GM23338 (cell line): ENCODE data around the gene LPO.

Experiments
- CREB1 ChIP-seq: fragments of 250-450 bp; sonication (Bioruptor Pico); IDR thresholded peaks from 2 replicates; pipeline ENCODE4 v1.5.0; 2020; ENCODE audit warnings: low read depth, mild to moderate bottlenecking, moderate library complexity
- EZH2 ChIP-seq: fragments of 200-600 bp; sonication (generic); IDR thresholded peaks from one replicate; pipeline ENCODE4 v1.8.0; 2017; ENCODE audit warnings: antibody characterized with exemption, mild to moderate bottlenecking, low read depth; ENCODE audit not compliant: unreplicated experiment
- POLR2AphosphoS5 ChIP-seq: IDR thresholded peaks from 2 replicates; pipeline ENCODE4 v1.6.1; 2016; ENCODE audit warnings: antibody characterized with exemption, low read depth
- TF ChIP-seq, protein P1 (sequence below), 2 experiments: fragments of 200-600 bp in 1 of 2; sonication (generic) in 1 of 2; conservative IDR thresholded peaks; 2 replicates each; pipeline versions ENCODE4 v1.5.1 to v1.6.1; 2016 to 2017; ENCODE audit warnings: antibody characterized with exemption in 2 of 2, low read depth in 2 of 2, mild to moderate bottlenecking in 2 of 2, moderate library complexity in 1 of 2
- TF ChIP-seq, protein P2 (sequence below): IDR thresholded peaks from one replicate; pipeline ENCODE4 v1.6.1; 2018; ENCODE audit warnings: antibody characterized with exemption; ENCODE audit not compliant: unreplicated experiment
- TF ChIP-seq, protein P3 (sequence below): IDR thresholded peaks from 2 replicates; pipeline ENCODE4 v1.6.1; 2016; ENCODE audit warnings: antibody characterized with exemption

DNA sequence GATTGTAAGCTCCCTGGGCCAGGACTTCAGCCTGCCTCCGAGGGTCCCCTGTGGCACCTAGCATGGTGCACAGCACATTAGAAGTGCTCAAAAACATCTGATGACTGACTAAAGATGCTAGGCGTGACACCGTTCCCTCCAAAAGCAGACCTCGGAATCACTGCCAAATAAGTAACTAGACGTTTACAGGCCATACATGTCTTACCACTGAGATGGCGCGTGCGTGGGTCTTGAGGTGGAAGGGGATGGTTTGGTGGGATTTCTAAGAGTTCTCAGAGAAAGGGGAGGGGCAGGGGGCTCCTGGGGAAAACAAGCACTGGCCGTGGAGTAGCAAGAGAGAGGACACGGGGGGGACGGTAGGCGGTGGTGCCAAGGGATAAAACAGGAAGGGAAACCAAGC lies 29.9 kb downstream of the LPO start:
- TF ChIP-seq EZH2, result no peak
- TF ChIP-seq, protein P1, sequence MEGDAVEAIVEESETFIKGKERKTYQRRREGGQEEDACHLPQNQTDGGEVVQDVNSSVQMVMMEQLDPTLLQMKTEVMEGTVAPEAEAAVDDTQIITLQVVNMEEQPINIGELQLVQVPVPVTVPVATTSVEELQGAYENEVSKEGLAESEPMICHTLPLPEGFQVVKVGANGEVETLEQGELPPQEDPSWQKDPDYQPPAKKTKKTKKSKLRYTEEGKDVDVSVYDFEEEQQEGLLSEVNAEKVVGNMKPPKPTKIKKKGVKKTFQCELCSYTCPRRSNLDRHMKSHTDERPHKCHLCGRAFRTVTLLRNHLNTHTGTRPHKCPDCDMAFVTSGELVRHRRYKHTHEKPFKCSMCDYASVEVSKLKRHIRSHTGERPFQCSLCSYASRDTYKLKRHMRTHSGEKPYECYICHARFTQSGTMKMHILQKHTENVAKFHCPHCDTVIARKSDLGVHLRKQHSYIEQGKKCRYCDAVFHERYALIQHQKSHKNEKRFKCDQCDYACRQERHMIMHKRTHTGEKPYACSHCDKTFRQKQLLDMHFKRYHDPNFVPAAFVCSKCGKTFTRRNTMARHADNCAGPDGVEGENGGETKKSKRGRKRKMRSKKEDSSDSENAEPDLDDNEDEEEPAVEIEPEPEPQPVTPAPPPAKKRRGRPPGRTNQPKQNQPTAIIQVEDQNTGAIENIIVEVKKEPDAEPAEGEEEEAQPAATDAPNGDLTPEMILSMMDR (conservative IDR thresholded peaks at IDR 0.05; ENCODE audit: low read depth in 2 of 2), result no peak
- TF ChIP-seq, protein P2, sequence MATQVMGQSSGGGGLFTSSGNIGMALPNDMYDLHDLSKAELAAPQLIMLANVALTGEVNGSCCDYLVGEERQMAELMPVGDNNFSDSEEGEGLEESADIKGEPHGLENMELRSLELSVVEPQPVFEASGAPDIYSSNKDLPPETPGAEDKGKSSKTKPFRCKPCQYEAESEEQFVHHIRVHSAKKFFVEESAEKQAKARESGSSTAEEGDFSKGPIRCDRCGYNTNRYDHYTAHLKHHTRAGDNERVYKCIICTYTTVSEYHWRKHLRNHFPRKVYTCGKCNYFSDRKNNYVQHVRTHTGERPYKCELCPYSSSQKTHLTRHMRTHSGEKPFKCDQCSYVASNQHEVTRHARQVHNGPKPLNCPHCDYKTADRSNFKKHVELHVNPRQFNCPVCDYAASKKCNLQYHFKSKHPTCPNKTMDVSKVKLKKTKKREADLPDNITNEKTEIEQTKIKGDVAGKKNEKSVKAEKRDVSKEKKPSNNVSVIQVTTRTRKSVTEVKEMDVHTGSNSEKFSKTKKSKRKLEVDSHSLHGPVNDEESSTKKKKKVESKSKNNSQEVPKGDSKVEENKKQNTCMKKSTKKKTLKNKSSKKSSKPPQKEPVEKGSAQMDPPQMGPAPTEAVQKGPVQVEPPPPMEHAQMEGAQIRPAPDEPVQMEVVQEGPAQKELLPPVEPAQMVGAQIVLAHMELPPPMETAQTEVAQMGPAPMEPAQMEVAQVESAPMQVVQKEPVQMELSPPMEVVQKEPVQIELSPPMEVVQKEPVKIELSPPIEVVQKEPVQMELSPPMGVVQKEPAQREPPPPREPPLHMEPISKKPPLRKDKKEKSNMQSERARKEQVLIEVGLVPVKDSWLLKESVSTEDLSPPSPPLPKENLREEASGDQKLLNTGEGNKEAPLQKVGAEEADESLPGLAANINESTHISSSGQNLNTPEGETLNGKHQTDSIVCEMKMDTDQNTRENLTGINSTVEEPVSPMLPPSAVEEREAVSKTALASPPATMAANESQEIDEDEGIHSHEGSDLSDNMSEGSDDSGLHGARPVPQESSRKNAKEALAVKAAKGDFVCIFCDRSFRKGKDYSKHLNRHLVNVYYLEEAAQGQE, result no peak
- no peak for TF ChIP-seq POLR2AphosphoS5
- TF ChIP-seq, protein P3, sequence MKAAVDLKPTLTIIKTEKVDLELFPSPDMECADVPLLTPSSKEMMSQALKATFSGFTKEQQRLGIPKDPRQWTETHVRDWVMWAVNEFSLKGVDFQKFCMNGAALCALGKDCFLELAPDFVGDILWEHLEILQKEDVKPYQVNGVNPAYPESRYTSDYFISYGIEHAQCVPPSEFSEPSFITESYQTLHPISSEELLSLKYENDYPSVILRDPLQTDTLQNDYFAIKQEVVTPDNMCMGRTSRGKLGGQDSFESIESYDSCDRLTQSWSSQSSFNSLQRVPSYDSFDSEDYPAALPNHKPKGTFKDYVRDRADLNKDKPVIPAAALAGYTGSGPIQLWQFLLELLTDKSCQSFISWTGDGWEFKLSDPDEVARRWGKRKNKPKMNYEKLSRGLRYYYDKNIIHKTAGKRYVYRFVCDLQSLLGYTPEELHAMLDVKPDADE, result no peak
- no peak for TF ChIP-seq CREB1 (CRISPR knock-in tag)
